ENCODE measurements around the gene WBP11. TPM values are rescaled to one million over a fixed set of nuclear protein-coding genes. Genes with fewer than 3 reads are reported as not detected.

WBP11 gene
- total and polyA plus RNA-seq, 9 of the 15 experiments (the other 6 are each of a cell fraction or from before 2014, with no cell fraction given): 7.7 to 60.8 (median 24.6) TPM

GRCh38 chr12:14803011-14803829 lies at the start of gene WBP11, which contains the start of gene C12orf60 (continued):
- TF ChIP-seq MITF (IDR thresholded peaks at IDR 0.05): no peak
- TF ChIP-seq ELF4 (CRISPR knock-in tag; IDR thresholded peaks at IDR 0.05): no peak
- TF ChIP-seq ZNF224 (CRISPR knock-in tag; IDR thresholded peaks at IDR 0.05): no peak
- TF ChIP-seq CC2D1A (IDR thresholded peaks at IDR 0.05): no peak
- TF ChIP-seq RFX7 (CRISPR knock-in tag; IDR thresholded peaks at IDR 0.05): no peak
- no peak for TF ChIP-seq ZNF644 (tag; IDR thresholded peaks at IDR 0.05; ENCODE audit: low read depth)
- TF ChIP-seq ZBTB5 (IDR thresholded peaks at IDR 0.05): no peak
- no peak for TF ChIP-seq NR2C2 (CRISPR knock-in tag; IDR thresholded peaks at IDR 0.05)
- TF ChIP-seq NR2C2 (tag; IDR thresholded peaks at IDR 0.05): peak; percentile 95
- TF ChIP-seq POLR2B (IDR thresholded peaks at IDR 0.05; ENCODE audit: low read depth, partially characterized antibody): peak; percentile 70
- peak; percentile 66; the same call in 1 of the 2 replicates for TF ChIP-seq NKRF (IDR thresholded peaks at IDR 0.05; ENCODE audit: borderline replicate concordance)
- no peak for TF ChIP-seq ZNF592 (IDR thresholded peaks at IDR 0.05)
- TF ChIP-seq ATF1 (CRISPR knock-in tag; IDR thresholded peaks at IDR 0.05): no peak
- TF ChIP-seq ATF1 (tag; IDR thresholded peaks at IDR 0.05): peak; percentile 92
- no peak for TF ChIP-seq TSC22D4 (tag; IDR thresholded peaks at IDR 0.05)
- TF ChIP-seq KDM1A (IDR thresholded peaks at IDR 0.05): no peak
- TF ChIP-seq ZEB2 (IDR thresholded peaks at IDR 0.05): no peak
- TF ChIP-seq E2F3 (CRISPR knock-in tag; IDR thresholded peaks at IDR 0.05): no peak
- no peak for TF ChIP-seq PHB (CRISPR knock-in tag; IDR thresholded peaks at IDR 0.05)
- no peak for TF ChIP-seq NFIC (IDR thresholded peaks at IDR 0.05)
- no peak for TF ChIP-seq SMARCE1 (IDR thresholded peaks at IDR 0.05)
- TF ChIP-seq ZFP1 (CRISPR knock-in tag; IDR thresholded peaks at IDR 0.05): no peak
